Heart left ventricle (tissue), 16 donors: Measurements from ENCODE around the gene DIP2C. TPM values are rescaled to one million over a fixed set of nuclear protein-coding genes. Genes with fewer than 3 reads are reported as not detected.

Experiments used
- ATAC-seq, 4 donors: fragments of 200-7000 bp; cut with Tn5 transposase; one replicate each; pipeline ENCODE4 v1.9.1; 2020 to 2022; ENCODE audit warnings: moderate library complexity in 4 of 4, mild to moderate bottlenecking in 3 of 4, moderate number of reproducible peaks in 1 of 4
- DNase-seq, 5 donors: peaks; one replicate each; pipeline ENCODE4 v3.0.0-alpha.2; 2020
- H3K27ac ChIP-seq, 12 donors: fragments of 200-600 bp; sonication (generic) in 4 of 12; one replicate each; pipeline versions ENCODE4 v1.5.0 to v1.8.0; 2016 to 2022; ENCODE audit warnings: mild to moderate bottlenecking in 2 of 12
- H3K27me3 ChIP-seq, 9 donors: fragments of 200-600 bp; sonication (generic) in 2 of 9; one replicate each; pipeline versions ENCODE4 v1.5.1 to v1.8.0; 2016 to 2022; ENCODE audit warnings: mild to moderate bottlenecking in 3 of 9
- H3K36me3 ChIP-seq, 9 donors: fragments of 200-600 bp; sonication (generic) in 2 of 9; one replicate each; pipeline versions ENCODE4 v1.5.0 to v1.8.0; 2018 to 2022; ENCODE audit warnings: mild to moderate bottlenecking in 2 of 9
- H3K4me1 ChIP-seq, 12 donors: fragments of 200-600 bp; sonication (generic) in 4 of 12; one replicate each; pipeline versions ENCODE4 v1.5.0 to v1.8.0; 2016 to 2022; ENCODE audit warnings: mild to moderate bottlenecking in 3 of 12
- H3K4me3 ChIP-seq, 12 donors: fragments of 200-600 bp; sonication (generic) in 4 of 12; one replicate each; pipeline versions ENCODE4 v1.5.0 to v1.8.0; 2017 to 2022; ENCODE audit warnings: mild to moderate bottlenecking in 9 of 12, moderate library complexity in 4 of 12
- H3K9me3 ChIP-seq, 12 donors: fragments of 200-600 bp; sonication (generic) in 4 of 12; one replicate each; pipeline versions ENCODE4 v1.5.0 to v1.8.0; 2016 to 2022; ENCODE audit warnings: mild to moderate bottlenecking in 1 of 12
- CTCF ChIP-seq, 12 donors: fragments of 200-600 bp; sonication (generic) in 4 of 12; IDR thresholded peaks; one replicate each; pipeline versions ENCODE4 v1.5.0 to v1.8.0; 2018 to 2022; ENCODE audit warnings: antibody characterized with exemption in 12 of 12, mild to moderate bottlenecking in 5 of 12
- POLR2A ChIP-seq, 2 donors: fragments of 450-650 bp; IDR thresholded peaks; one replicate each; pipeline ENCODE4 v1.6.1; 2017; ENCODE audit warnings: antibody characterized with exemption in 2 of 2, mild to moderate bottlenecking in 2 of 2, moderate library complexity in 2 of 2
- WGBS, 4 donors: extraction: QIAGEN DNeasy Blood & Tissue Kit in 2 of 4; methylation state at CpG; one replicate each; pipeline versions ENCODE4 v1.1.5 to v1.1.7; 2013 to 2018; 5-methylcytosine and 5-hydroxymethylcytosine counted together
- intact Hi-C, 10 donors: fragments of 100-400 bp; cut with DNase I; formaldehyde crosslinking; loops; one replicate each; pipeline versions ENCODE4 v1.11.1 to v1.14.2; 2022
- polyA plus RNA-seq, 2 donors: library from polyadenylated mRNA; stranded (reverse); fragments of 200-250 nt; gene quantifications; one replicate each; pipeline ENCODE4 v1.2.3, GENCODE V29; 2013
- total RNA-seq, 9 donors: library from RNA; depleted of rRNA in 2 of 9; stranded (reverse); fragments of >200 nt in 2 of 9; fragmentation: NEBNext Ultra II Directional in 3 of 9; extraction: Animal tissue kit (Norgen Biotek cat#: 25700) in 3 of 9; gene quantifications; one replicate each; pipeline versions ENCODE4 v1.1.0 to v1.2.4, GENCODE V29; 2016 to 2023
- donor health status: ischemic (EF 13 %, LVEDD 7.1; RV severe dilation, severe dysfunction).
- donor health status: healthy with polysubstance abuse.
- donor health status: DM: no; HTN: yes; CAD: no.
- donor health status: DM: no; HTN: no; CAD: no.
- donor health status: ischemic (EF 25% LVEDD 6.9; RV normal size, moderate dysfunction).
- donor health status: ischemic (EF 25% LVEDD 5.7; RV mildly dilated, moderate dysfunction).
- donor health status: healthy.
- donor health status: DM: yes; HTN: yes; CAD: no.
- donor health status: ischemic (EF 35%, LVEDD 5.7; RV mildly dilated, moderate dysfunction).
- donor health status: nonischemic (EF 11% LVEDD 7.7; RV severe dilation, severe dysfunction).
- donor health status: DM: yes; HTN: yes; CAD: no.
- donor health status: PGD.
- donor health status: ischemic (EF 29% LVEDD 5.4; RV normal size, mild dysfunction).
- donor health status: nonischemic (EF 23%, LVEDD 6.1; RV moderate dilation, normal function).

DIP2C gene
- total and polyA plus RNA-seq, 11 donors = 7.4 to 43.1 (median 28.5) TPM

- peaks cover 0 to 95% (median 80%) of the 10 kb centered on the region in 9 donors for H3K36me3 ChIP-seq
- intact Hi-C loops = no loop called here
Observed at GRCh38 chr10:359762-360161, 329.7 kb downstream of the DIP2C start.

GRCh38 chr10:359093-359492, 330.4 kb downstream of the DIP2C start:
- H3K4me1 ChIP-seq = no peaks in the 10 kb centered on the region
- WGBS, 4 donors = 78 to 82% (median 81%) methylated on average over 17 to 18 of the region's 18 CpGs
- no peak overlapping the region for H3K4me3 ChIP-seq
- H3K9me3 ChIP-seq = no peaks in the 10 kb centered on the region
- DNase-seq (no peak), ATAC-seq (peak in 2 of 4 donors; percentile 26 to 37)
- TF ChIP-seq CTCF (IDR thresholded peaks at IDR 0.05) (no peak), POLR2A (IDR thresholded peaks at IDR 0.05) (no peak)
- H3K27ac ChIP-seq = no peak overlapping the region
- H3K36me3 ChIP-seq = peaks cover 0 to 95% (median 79%) of the 10 kb centered on the region in 9 donors
- intact Hi-C loops = no loop called here
- H3K27me3 ChIP-seq = no peaks in the 10 kb centered on the region

More at GRCh38 chr10:359762-360161, 329.7 kb downstream of the DIP2C start:
- Histone ChIP-seq H3K27ac (no peak overlapping the region), H3K27me3 (no peaks in the 10 kb centered on the region), H3K4me1 (no peaks in the 10 kb centered on the region), H3K9me3 (no peaks in the 10 kb centered on the region), H3K4me3 (no peak overlapping the region)
- no peak for ATAC-seq
- 96 to 97% (median 96%) methylated on average over 14 of the region's 14 CpGs for WGBS, 4 donors
- no peak for TF ChIP-seq POLR2A (IDR thresholded peaks at IDR 0.05)
- TF ChIP-seq CTCF (IDR thresholded peaks at IDR 0.05) = no peak
- no peak for DNase-seq

GRCh38 chr10:357201-357950, 332.1 kb downstream of the DIP2C start:
- intact Hi-C loops = no loop called here
- Histone ChIP-seq H3K4me3 (no peak overlapping the region), H3K4me1 (no peaks in the 10 kb centered on the region), H3K36me3 (peaks cover 0 to 95% (median 74%) of the 10 kb centered on the region in 9 donors), H3K27ac (no peak overlapping the region), H3K9me3 (no peaks in the 10 kb centered on the region), H3K27me3 (no peaks in the 10 kb centered on the region)
- WGBS, 4 donors = 95 to 97% (median 97%) methylated on average over 39 to 40 of the region's 40 CpGs
- ATAC-seq = no peak
- TF ChIP-seq POLR2A (IDR thresholded peaks at IDR 0.05) (no peak), CTCF (IDR thresholded peaks at IDR 0.05) (no peak)
- DNase-seq = no peak

- WGBS, 4 donors = 78 to 93% (median 87%) methylated on average over 6 to 8 of the region's 8 CpGs
- H3K4me3 ChIP-seq = no peak overlapping the region
- peaks cover 0 to 93% (median 71%) of the 10 kb centered on the region in 9 donors for H3K36me3 ChIP-seq
Observed at GRCh38 chr10:356452-356851, 333.0 kb downstream of the DIP2C start.

More at GRCh38 chr10:356452-356851, 333.0 kb downstream of the DIP2C start:
- Histone ChIP-seq H3K4me1 (no peaks in the 10 kb centered on the region), H3K9me3 (no peaks in the 10 kb centered on the region), H3K27me3 (no peaks in the 10 kb centered on the region), H3K27ac (no peak overlapping the region)
- ATAC-seq = no peak
- intact Hi-C loops = no loop called here
- TF ChIP-seq POLR2A (IDR thresholded peaks at IDR 0.05) (no peak), CTCF (IDR thresholded peaks at IDR 0.05) (no peak)
- DNase-seq = no peak
